ENCODE results near the gene NCR1.
"Not testable (repeated sequence)": the region's sequence is repeated elsewhere in the genome, so short reads cannot be mapped to it uniquely, and the experiment has no call there.

The NCR1 gene

GRCh38 chr19:54905803-54906511, at the start of gene NCR1:
TSS of gene NCR1 (plus strand) at chr19:54906148. CDS start at chr19:54906188, 40 bp downstream.
- no peak for DNase-seq (ENCODE audit: low read depth)

GRCh38 chr19:54858476-54858875, 47.5 kb upstream of the NCR1 start:
- DNase-seq (ENCODE audit: low read depth): not testable (repeated sequence)

- not testable (repeated sequence) for DNase-seq (ENCODE audit: low read depth)
Measured at GRCh38 chr19:54859421-54859820, 46.5 kb upstream of the NCR1 start.

GRCh38 chr19:54863459-54863858, 42.5 kb upstream of the NCR1 start:
- DNase-seq (ENCODE audit: low read depth): not testable (repeated sequence)

- DNase-seq (ENCODE audit: low read depth): no peak
Measured at GRCh38 chr19:54871696-54872095, 34.3 kb upstream of the NCR1 start.

- no peak for DNase-seq (ENCODE audit: low read depth)
Measured at GRCh38 chr19:54873990-54874389, 32.0 kb upstream of the NCR1 start, which contains the start of gene FCAR. TSS of gene FCAR (plus strand) at chr19:54874235. CDS start at chr19:54874290, 55 bp downstream.

GRCh38 chr19:54875506-54875905, 30.4 kb upstream of the NCR1 start:
- no peak for DNase-seq (ENCODE audit: low read depth)

- DNase-seq (ENCODE audit: low read depth): no peak
Measured at GRCh38 chr19:54877471-54877870, 28.5 kb upstream of the NCR1 start.

GRCh38 chr19:54881884-54882283, 24.1 kb upstream of the NCR1 start:
- no peak for DNase-seq (ENCODE audit: low read depth)

- DNase-seq (ENCODE audit: low read depth): no peak
Measured at GRCh38 chr19:54882758-54883157, 23.2 kb upstream of the NCR1 start.

GRCh38 chr19:54883228-54883627, 22.7 kb upstream of the NCR1 start:
- DNase-seq (ENCODE audit: low read depth): no peak

GRCh38 chr19:54888239-54888638, 17.7 kb upstream of the NCR1 start:
- no peak for DNase-seq (ENCODE audit: low read depth)

- no peak for DNase-seq (ENCODE audit: low read depth)
Measured at GRCh38 chr19:54889566-54889965, 16.4 kb upstream of the NCR1 start.

GRCh38 chr19:54893406-54893805, 12.5 kb upstream of the NCR1 start:
- no peak for DNase-seq (ENCODE audit: low read depth)

GRCh38 chr19:54894106-54894505, 11.8 kb upstream of the NCR1 start:
- DNase-seq (ENCODE audit: low read depth): not testable (repeated sequence)

- no peak for DNase-seq (ENCODE audit: low read depth)
Measured at GRCh38 chr19:54896036-54896435, 9.9 kb upstream of the NCR1 start.

GRCh38 chr19:54898685-54899084, 7.3 kb upstream of the NCR1 start:
- DNase-seq (ENCODE audit: low read depth): not testable (repeated sequence)

- not testable (repeated sequence) for DNase-seq (ENCODE audit: low read depth)
Measured at GRCh38 chr19:54899646-54900045, 6.3 kb upstream of the NCR1 start.

GRCh38 chr19:54901153-54901552, 4.8 kb upstream of the NCR1 start:
- DNase-seq (ENCODE audit: low read depth): not testable (repeated sequence)

- no peak for DNase-seq (ENCODE audit: low read depth)
Measured at GRCh38 chr19:54902061-54902460, 3.9 kb upstream of the NCR1 start.

- no peak for DNase-seq (ENCODE audit: low read depth)
Measured at GRCh38 chr19:54903303-54903702, 2.6 kb upstream of the NCR1 start.

- not testable (repeated sequence) for DNase-seq (ENCODE audit: low read depth)
Measured at GRCh38 chr19:54904261-54904660, 1.7 kb upstream of the NCR1 start.

GRCh38 chr19:54905421-54905802, 536 bp upstream of the NCR1 start:
- no peak for DNase-seq (ENCODE audit: low read depth)

GRCh38 chr19:54906819-54907218, 871 bp downstream of the NCR1 start:
- no peak for DNase-seq (ENCODE audit: low read depth)

Data from activated T-helper 9 cell treated with anti-CD3 and anti-CD28 coated beads, Interleukin-2, amount 50 U/mL, for 16 hours (primary cell).